Bronchial epithelial cell (primary cell): ENCODE measurements around the gene APCDD1L. TPM values are rescaled to one million over a fixed set of nuclear protein-coding genes. Genes with fewer than 3 reads are reported as not detected.

ENCODE experiments used
- DNase-seq: peaks from one replicate; pipeline ENCODE4 v3.0.0-alpha.2; 2010; ENCODE audit warnings: low read depth
- FAIRE-seq: peaks from 2 replicates; lab custom pipeline; 2011; peaks lifted over from hg19 to GRCh38; lab: Jason Lieb, UNC
- H3K27me3 ChIP-seq: 2 replicates; pipeline ENCODE4 v1.5.1; 2011; ENCODE audit warnings: low read length; ENCODE audit not compliant: control insufficient read depth, insufficient read depth
- H3K36me3 ChIP-seq: 2 replicates; pipeline ENCODE4 v1.5.1; 2011; ENCODE audit warnings: low read length; ENCODE audit not compliant: control insufficient read depth, insufficient read depth
- H3K4me3 ChIP-seq: 2 replicates; pipeline ENCODE4 v1.5.1; 2011; ENCODE audit warnings: mild to moderate bottlenecking, low read depth, low read length, control low read depth
- total RNA-seq: library from RNA; depleted of rRNA; stranded (reverse); fragments of >200 nt; gene quantifications from 2 replicates; pipeline ENCODE4 v1.2.1, GENCODE V29; 2014
- TF ChIP-seq, protein P1 (sequence below): IDR thresholded peaks from 2 replicates; pipeline ENCODE4 v1.5.1; 2011; ENCODE audit warnings: mild to moderate bottlenecking, moderate library complexity, low read length, control low read depth, inconsistent platforms; ENCODE audit not compliant: insufficient read depth, severe bottlenecking

The APCDD1L gene
- total RNA-seq, 1 donor from 2014 or later: under 0.01 TPM

DNA sequence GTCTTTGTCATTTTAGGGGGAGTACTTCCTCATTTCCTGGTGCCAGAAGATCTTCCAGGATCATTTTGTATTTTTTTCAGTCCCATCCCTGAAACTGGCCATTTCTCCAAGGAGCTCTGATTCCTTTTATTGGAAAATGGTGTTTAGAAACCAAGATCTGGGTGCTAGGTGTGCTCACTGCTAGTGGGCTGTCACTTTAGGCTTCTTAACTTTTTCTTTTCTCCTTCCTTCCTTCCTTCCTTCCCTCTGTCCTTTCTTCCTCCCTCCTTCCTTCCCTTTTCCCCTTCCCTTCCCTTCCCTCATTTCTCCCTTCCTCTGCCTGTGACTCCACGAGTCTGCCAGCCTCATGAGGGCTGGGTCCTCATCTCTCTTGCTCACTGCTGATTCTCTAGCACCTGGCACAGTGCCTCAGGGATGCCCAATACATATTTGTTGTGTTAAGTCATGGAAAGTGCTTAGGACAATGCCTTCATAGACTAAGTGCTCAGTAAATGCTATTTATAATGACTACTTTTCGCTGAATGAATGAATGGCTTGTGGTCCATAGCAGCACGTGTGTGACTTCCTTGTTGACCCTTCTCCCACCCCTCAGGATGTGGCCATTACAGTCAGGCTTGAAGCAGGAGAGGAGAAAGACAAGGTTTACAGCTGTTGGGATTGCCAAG lies 36.9 kb downstream of the APCDD1L start:
- FAIRE-seq (no peak), DNase-seq (peak; percentile 61)
- H3K4me3 ChIP-seq: no peak overlapping the region
- TF ChIP-seq, protein P1, sequence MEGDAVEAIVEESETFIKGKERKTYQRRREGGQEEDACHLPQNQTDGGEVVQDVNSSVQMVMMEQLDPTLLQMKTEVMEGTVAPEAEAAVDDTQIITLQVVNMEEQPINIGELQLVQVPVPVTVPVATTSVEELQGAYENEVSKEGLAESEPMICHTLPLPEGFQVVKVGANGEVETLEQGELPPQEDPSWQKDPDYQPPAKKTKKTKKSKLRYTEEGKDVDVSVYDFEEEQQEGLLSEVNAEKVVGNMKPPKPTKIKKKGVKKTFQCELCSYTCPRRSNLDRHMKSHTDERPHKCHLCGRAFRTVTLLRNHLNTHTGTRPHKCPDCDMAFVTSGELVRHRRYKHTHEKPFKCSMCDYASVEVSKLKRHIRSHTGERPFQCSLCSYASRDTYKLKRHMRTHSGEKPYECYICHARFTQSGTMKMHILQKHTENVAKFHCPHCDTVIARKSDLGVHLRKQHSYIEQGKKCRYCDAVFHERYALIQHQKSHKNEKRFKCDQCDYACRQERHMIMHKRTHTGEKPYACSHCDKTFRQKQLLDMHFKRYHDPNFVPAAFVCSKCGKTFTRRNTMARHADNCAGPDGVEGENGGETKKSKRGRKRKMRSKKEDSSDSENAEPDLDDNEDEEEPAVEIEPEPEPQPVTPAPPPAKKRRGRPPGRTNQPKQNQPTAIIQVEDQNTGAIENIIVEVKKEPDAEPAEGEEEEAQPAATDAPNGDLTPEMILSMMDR: no peak
- H3K27me3 ChIP-seq: no peaks in the 10 kb centered on the region
- H3K36me3 ChIP-seq: no peaks in the 10 kb centered on the region

DNA sequence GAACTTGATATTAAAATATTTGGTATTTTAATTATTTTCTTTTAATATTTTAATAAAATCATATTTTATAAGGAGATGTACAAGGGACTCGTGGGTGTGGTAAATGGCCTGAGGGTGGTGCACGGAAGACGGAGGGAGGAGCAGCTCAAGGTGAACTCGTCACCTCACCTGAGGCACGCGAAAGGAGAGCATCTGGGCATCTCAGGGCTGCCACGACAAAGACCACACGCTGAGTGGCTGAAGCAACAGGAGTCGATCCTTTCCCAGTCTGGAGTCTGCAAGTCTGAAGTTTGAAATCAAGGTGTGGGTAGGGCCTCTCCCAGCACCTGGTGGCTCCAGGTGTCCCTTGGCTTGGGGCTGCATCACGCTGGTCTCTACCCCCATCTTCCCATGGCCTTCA lies 39.7 kb downstream of the APCDD1L start:
- Histone ChIP-seq H3K36me3 (no peaks in the 10 kb centered on the region), H3K27me3 (no peaks in the 10 kb centered on the region), H3K4me3 (no peak overlapping the region)
- no peak for DNase-seq
- TF ChIP-seq, protein P1: no peak
- FAIRE-seq: no peak

DNA sequence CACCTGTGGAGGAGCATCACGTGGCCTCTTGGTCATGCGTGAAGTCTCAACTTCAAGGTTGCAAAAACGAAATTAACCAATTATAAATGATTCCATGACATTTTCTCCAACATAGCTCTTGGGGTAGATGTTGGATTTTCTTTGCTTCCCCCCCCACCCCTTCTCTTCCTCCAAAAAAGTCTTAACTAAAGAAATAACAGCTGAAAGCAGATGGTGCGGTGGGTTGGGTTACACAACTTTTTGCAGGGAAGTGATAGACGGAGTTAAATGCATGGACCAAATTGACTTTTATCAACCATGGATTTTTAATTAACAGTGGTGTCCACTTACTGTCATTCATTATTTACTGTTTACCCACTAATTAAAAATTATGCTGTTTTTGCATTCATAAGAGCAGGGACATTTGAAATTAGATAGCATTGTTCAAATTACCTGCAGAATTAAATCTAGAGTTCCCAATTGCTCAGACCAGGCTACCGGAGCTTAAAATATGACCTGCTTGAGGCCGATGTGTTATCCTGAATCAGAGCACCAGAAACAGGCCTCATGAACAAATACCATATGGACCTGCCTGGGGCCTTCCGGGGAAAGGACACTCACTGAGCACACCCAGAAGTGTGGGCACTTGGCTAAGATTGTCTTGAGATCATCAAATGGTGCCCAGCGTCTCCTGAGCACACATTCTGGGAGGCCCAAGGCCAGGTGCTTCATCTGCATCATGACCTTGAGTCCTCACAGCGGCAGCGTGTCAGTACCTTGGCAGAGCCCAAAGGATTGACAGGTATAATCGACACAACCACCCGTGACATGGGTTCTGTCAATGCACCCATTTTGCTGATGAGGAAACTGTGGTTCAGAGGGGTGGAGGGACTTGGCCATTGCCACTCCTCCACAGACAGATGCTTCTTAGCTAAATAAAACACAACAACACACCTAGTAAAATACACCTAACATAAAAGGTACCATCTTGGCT lies 41.5 kb downstream of the APCDD1L start:
- DNase-seq (no peak), FAIRE-seq (no peak)
- TF ChIP-seq, protein P1: no peak
- no peak overlapping the region for H3K4me3 ChIP-seq
- H3K27me3 ChIP-seq: no peaks in the 10 kb centered on the region
- no peaks in the 10 kb centered on the region for H3K36me3 ChIP-seq

DNA sequence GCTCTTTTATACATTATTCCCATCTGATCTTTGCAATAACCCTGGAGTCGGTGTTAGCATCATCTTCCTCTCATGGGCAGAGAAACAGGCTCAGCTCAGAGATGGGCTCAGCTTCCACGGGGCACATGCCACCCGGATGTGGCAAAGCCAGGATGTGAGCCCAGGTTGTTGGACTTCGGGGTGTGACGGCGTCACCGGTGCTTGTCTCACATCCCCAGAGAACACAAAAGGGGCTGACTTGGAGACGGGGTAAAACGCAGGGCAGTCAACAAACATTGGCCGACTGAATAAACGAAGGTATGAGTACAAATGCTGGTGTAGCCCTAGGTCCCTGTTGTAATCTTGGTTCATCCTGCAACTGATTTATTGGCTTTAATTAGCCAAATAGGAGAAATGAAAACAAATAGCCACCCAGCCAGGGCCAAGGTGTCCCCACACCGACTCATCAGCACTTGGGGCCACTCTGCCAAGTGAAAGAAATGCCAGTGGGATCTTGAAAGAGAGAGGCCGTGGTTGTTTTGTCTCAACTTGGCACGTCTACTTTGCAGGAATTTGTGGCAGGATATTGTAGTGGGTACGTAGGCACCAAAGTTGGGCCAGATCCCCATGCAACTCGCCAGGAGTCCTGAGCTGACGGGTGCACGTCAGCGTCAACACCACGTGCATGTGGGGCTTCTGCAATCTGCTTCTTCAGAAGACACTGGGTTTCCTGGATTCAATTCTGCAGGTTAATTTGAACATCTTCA lies 42.8 kb downstream of the APCDD1L start:
- Histone ChIP-seq H3K4me3 (no peak overlapping the region), H3K27me3 (no peaks in the 10 kb centered on the region), H3K36me3 (no peaks in the 10 kb centered on the region)
- FAIRE-seq (no peak), DNase-seq (no peak)
- TF ChIP-seq, protein P1: no peak

DNA sequence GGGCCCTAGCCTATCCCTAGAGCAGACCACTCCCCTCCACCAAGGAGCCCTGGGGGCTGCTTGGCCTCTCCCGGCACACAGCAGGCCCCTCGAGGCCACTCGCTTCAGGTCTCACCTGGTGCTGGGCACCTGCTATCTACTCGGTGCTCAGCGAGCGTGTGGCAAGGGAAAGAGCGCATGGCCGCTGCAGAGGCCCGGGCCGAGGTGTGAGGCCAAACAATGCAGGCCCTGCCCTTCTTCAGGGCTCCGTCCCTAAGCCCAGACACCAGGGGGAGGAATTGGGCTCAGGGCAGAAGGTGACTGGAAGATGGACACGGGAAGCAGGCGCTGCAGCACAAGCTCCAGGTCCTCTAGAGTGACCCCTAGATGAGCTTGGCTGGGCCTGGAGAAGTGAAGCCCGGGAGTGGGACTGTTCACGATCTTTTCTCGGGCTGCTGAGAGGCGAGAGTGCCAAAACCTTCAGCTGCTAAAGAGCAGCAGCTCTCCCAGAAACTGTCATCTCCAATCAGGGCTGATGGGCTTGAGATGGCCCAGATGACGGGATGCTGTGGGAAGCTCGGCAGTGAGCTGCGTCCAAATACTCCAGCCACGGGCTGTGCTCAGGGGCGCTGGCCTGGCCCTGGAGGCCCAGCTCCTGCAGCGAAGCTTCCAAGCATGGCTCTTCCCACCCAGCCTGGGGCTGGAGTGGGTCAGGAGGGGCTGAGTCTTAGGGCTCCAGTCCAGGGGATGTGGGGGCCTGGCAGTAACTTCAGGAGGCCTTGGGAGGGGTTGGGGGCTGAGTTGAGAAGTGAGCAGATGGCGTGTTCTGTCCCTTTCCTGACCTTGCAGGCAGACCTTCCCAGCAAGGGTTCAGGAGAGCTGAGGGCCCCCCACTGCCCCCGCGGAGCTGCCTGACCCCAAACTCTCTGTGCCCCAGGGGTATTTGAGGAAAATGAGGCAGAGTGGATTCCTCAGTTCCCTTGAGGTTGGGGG lies 43.7 kb downstream of the APCDD1L start:
- TF ChIP-seq, protein P1: no peak
- H3K4me3 ChIP-seq: no peak overlapping the region
- no peaks in the 10 kb centered on the region for H3K27me3 ChIP-seq
- H3K36me3 ChIP-seq: no peaks in the 10 kb centered on the region
- FAIRE-seq: no peak
- no peak for DNase-seq
